Endothelial cell (in vitro differentiated cells): ENCODE measurements around the gene SPOCK3. TPM values are rescaled to one million over a fixed set of nuclear protein-coding genes. Genes with fewer than 3 reads are reported as not detected.
"Not testable (repeated sequence)": the region's sequence is repeated elsewhere in the genome, so short reads cannot be mapped to it uniquely, and the experiment has no call there.

Experiments used
- DNase-seq: peaks from one replicate; pipeline ENCODE4 v3.0.0; 2021; ENCODE audit warnings: low spot score
- H3K27ac Mint-ChIP-seq: one replicate; pipeline ENCODE4 v1.8.0; 2021; ENCODE audit warnings: mixed read lengths, inconsistent platforms; ENCODE audit not compliant: unreplicated experiment
- H3K27me3 Mint-ChIP-seq: one replicate; pipeline ENCODE4 v1.8.0; 2021; ENCODE audit warnings: mild to moderate bottlenecking, moderate library complexity, mixed read lengths, inconsistent platforms; ENCODE audit not compliant: unreplicated experiment
- H3K36me3 Mint-ChIP-seq: one replicate; pipeline ENCODE4 v1.8.0; 2021; ENCODE audit warnings: mild to moderate bottlenecking, low read depth, mixed read lengths, inconsistent platforms; ENCODE audit not compliant: unreplicated experiment
- H3K4me1 Mint-ChIP-seq: one replicate; pipeline ENCODE4 v1.8.0; 2021; ENCODE audit warnings: mild to moderate bottlenecking, mixed read lengths, inconsistent platforms; ENCODE audit not compliant: unreplicated experiment
- H3K4me3 Mint-ChIP-seq: one replicate; pipeline ENCODE4 v1.8.0; 2021; ENCODE audit warnings: mild to moderate bottlenecking, mixed read lengths, inconsistent platforms; ENCODE audit not compliant: unreplicated experiment
- H3K9me3 Mint-ChIP-seq: one replicate; pipeline ENCODE4 v1.8.0; 2021; ENCODE audit warnings: mixed read lengths, inconsistent platforms; ENCODE audit not compliant: unreplicated experiment
- total RNA-seq: library from RNA; stranded (reverse); fragmentation: NEBNext Ultra II Directional; extraction: Animal tissue kit (Norgen Biotek cat#: 25700); gene quantifications from one replicate; pipeline ENCODE4 v1.2.1, GENCODE V29; 2021; ENCODE audit not compliant: unreplicated experiment
- TF ChIP-seq, protein P1 (sequence below): fragments of 200-600 bp; sonication (generic); IDR thresholded peaks from one replicate; pipeline ENCODE4 v1.5.0; 2021; ENCODE audit warnings: antibody characterized with exemption; ENCODE audit not compliant: unreplicated experiment

The SPOCK3 gene
- total RNA-seq, 1 donor from 2014 or later: 1.9 TPM

DNA sequence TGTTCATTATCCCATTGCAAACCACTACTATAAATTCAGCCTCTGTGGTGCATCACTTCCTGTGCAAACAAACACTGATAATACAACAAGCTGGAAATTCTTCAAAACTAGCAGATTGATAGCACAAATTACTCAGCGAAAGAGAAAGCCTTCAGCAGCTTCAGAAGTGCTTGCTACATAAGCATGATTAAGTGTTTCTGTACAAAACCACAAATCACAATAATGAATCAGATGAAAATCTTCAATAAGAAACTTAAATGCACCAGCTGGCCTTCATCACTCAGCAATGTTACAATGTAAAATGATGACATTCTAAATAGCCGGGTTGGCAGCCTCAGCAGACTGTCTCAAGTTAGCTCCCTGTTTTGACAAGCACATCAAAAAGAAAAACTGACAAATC, 262.2 kb downstream of the SPOCK3 start:
- TF ChIP-seq, protein P1, sequence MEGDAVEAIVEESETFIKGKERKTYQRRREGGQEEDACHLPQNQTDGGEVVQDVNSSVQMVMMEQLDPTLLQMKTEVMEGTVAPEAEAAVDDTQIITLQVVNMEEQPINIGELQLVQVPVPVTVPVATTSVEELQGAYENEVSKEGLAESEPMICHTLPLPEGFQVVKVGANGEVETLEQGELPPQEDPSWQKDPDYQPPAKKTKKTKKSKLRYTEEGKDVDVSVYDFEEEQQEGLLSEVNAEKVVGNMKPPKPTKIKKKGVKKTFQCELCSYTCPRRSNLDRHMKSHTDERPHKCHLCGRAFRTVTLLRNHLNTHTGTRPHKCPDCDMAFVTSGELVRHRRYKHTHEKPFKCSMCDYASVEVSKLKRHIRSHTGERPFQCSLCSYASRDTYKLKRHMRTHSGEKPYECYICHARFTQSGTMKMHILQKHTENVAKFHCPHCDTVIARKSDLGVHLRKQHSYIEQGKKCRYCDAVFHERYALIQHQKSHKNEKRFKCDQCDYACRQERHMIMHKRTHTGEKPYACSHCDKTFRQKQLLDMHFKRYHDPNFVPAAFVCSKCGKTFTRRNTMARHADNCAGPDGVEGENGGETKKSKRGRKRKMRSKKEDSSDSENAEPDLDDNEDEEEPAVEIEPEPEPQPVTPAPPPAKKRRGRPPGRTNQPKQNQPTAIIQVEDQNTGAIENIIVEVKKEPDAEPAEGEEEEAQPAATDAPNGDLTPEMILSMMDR: no peak
- no peaks in the 10 kb centered on the region for H3K9me3 Mint-ChIP-seq
- no peaks in the 10 kb centered on the region for H3K4me1 Mint-ChIP-seq
- DNase-seq: no peak
- no peak overlapping the region for H3K4me3 Mint-ChIP-seq
- H3K36me3 Mint-ChIP-seq: no peaks in the 10 kb centered on the region
- H3K27me3 Mint-ChIP-seq: peaks cover 4% of the 10 kb centered on the region
- H3K27ac Mint-ChIP-seq: no peak overlapping the region

DNA sequence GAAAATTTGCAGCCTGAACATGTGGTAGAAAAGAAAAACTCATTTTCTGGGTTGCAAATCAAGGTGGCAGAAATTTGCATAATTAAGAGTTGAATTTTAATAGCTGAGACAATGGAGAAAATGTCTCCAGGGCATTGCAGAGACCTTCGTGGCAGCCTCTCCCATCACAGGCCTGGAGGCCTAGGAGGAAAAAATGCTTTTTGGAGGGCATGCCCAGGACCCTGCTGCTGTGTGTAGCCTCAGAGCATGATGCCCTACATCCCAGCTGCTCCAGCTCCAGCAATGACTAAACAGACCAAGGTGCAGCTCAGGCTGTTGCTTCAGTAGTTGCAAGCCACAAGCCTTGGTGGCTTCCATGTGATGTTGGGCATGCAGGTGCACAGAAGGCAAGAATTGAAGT, 266.1 kb downstream of the SPOCK3 start:
- DNase-seq, H3K9me3 Mint-ChIP-seq, H3K27ac Mint-ChIP-seq, H3K4me3 Mint-ChIP-seq, H3K4me1 Mint-ChIP-seq, H3K27me3 Mint-ChIP-seq, H3K36me3 Mint-ChIP-seq: not testable (repeated sequence)

DNA sequence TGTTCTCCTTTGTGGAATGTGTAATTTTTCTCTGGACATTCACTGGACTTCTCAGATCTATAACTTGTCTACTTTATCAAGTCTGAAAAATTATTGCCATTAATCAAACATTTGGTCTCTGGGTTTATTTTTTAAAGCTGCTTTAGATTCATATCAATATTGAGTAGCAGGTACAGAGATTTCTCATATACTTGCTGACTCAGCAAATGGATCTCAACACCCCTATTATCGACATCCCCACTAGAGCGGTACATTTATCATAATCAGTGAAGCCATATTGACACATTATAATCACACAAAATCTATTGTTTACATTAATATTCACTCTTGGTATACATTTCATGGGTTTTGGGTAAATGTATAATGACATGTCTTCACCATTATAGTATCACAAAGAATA, 268.7 kb downstream of the SPOCK3 start:
- Mint-ChIP-seq H3K9me3 (no peaks in the 10 kb centered on the region), H3K27ac (no peak overlapping the region)
- DNase-seq: no peak

DNA sequence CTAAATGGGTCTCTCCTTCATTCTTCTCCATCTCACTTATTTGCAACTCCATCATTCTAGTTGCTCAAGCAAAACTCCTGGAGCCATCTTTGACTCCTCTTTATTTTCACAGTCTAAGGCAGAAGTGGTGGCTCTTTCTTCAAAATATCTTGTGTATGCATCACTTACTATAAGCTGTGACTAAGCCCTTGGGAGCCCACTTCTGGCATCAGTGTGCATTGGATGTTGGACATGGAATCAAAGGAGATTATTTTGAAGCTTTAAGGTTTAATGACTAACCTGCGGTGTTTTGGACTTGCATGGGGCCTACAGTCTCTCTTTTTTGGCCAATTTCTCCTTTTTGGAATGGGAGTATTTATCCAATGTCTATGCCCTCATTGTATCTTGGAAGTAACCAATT, 276.8 kb downstream of the SPOCK3 start:
- DNase-seq: no peak
- Mint-ChIP-seq H3K27me3 (no peaks in the 10 kb centered on the region), H3K4me3 (no peak overlapping the region), H3K36me3 (no peaks in the 10 kb centered on the region), H3K27ac (no peak overlapping the region), H3K9me3 (no peaks in the 10 kb centered on the region), H3K4me1 (no peaks in the 10 kb centered on the region)
- TF ChIP-seq, protein P1: no peak

More for the DNA sequence above, 268.7 kb downstream of the SPOCK3 start:
- no peaks in the 10 kb centered on the region for H3K36me3 Mint-ChIP-seq
- TF ChIP-seq, protein P1: no peak
- no peak overlapping the region for H3K4me3 Mint-ChIP-seq
- peaks cover 4% of the 10 kb centered on the region for H3K27me3 Mint-ChIP-seq
- no peaks in the 10 kb centered on the region for H3K4me1 Mint-ChIP-seq

DNA sequence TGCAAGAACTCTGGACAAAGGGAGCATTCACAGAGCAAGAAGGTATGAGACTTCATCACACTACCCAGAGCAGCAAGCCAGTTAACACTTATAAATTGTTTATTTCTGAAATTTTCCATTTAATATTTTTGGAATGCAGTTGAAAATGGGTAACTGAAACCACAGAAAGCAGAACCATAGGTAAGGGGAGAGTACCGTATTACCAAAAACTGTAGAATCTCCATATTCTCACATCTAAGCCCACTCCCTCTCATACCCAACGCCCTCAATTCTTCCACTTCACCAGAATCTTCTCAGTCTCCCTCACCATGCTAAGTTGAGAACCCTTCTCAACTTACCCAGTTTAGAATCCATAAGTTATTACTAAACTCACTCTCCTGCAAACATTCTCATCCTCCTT, 277.8 kb downstream of the SPOCK3 start:
- H3K27ac Mint-ChIP-seq: no peak overlapping the region
- H3K4me1 Mint-ChIP-seq: no peaks in the 10 kb centered on the region
- no peaks in the 10 kb centered on the region for H3K9me3 Mint-ChIP-seq
- no peak overlapping the region for H3K4me3 Mint-ChIP-seq
- TF ChIP-seq, protein P1: no peak
- no peaks in the 10 kb centered on the region for H3K27me3 Mint-ChIP-seq
- H3K36me3 Mint-ChIP-seq: no peaks in the 10 kb centered on the region
- DNase-seq: no peak

DNA sequence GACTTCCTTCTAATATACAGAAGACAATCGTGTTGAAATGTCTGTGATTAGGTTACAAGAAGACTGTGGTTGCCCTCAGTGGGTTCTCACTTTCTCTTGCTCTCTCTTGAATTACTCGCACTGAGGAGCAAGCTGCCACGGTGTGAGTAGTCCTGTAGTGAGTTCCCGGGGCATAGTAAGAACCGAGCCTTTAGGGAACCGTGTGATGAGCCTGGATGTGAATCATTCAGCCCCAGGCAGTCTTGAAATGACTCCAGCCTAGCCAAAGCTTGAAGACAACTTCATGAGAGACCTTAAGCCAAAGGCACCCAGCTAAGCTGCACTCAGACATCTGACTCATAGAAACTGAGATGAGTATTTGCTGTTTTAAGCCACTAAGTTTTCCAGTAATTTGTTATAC, 292.7 kb downstream of the SPOCK3 start:
- TF ChIP-seq, protein P1: no peak
- no peak overlapping the region for H3K27ac Mint-ChIP-seq
- DNase-seq: no peak
- no peaks in the 10 kb centered on the region for H3K36me3 Mint-ChIP-seq
- no peaks in the 10 kb centered on the region for H3K4me1 Mint-ChIP-seq
- no peaks in the 10 kb centered on the region for H3K27me3 Mint-ChIP-seq
- H3K9me3 Mint-ChIP-seq: no peaks in the 10 kb centered on the region
- H3K4me3 Mint-ChIP-seq: no peak overlapping the region
